Thyroid gland (tissue), 4 donors: Measurements from ENCODE around the gene POGLUT3.

ENCODE experiments used
- POLR2A ChIP-seq, 2 donors: fragments of 450-650 bp; IDR thresholded peaks; one replicate each; pipeline ENCODE4 v1.6.1; 2017; ENCODE audit warnings: antibody characterized with exemption in 2 of 2, mild to moderate bottlenecking in 2 of 2, moderate library complexity in 1 of 2
- TF ChIP-seq, protein P1 (sequence below), 6 experiments: fragments of 200-600 bp in 3 of 6; fragments of 450-650 bp in 3 of 6; sonication (generic) in 3 of 6; IDR thresholded peaks; one replicate each; pipeline ENCODE4 v1.5.1; 2016 to 2019; ENCODE audit warnings: antibody characterized with exemption in 6 of 6, mild to moderate bottlenecking in 2 of 6, inconsistent platforms in 1 of 6, moderate library complexity in 1 of 6

DNA sequence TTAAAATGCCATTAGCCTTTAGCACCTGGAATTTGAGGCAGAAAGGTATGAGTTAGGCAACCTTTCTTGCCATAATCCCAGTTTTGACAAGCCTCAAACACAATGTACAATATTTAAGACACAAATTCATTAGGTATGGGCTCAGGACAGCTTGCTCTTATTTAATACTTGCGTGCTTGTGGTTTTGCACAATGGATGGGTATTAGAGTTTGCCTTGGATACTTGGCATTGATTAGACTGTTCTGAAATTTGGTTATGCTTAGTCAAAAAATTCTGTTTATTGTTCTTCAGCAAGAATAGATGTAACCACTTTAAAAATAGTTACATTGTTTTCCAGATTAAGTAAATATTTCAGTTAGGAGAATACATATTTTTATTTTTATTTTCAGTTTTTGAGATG is 25.5 kb downstream of the POGLUT3 start:
- TF ChIP-seq, protein P1, sequence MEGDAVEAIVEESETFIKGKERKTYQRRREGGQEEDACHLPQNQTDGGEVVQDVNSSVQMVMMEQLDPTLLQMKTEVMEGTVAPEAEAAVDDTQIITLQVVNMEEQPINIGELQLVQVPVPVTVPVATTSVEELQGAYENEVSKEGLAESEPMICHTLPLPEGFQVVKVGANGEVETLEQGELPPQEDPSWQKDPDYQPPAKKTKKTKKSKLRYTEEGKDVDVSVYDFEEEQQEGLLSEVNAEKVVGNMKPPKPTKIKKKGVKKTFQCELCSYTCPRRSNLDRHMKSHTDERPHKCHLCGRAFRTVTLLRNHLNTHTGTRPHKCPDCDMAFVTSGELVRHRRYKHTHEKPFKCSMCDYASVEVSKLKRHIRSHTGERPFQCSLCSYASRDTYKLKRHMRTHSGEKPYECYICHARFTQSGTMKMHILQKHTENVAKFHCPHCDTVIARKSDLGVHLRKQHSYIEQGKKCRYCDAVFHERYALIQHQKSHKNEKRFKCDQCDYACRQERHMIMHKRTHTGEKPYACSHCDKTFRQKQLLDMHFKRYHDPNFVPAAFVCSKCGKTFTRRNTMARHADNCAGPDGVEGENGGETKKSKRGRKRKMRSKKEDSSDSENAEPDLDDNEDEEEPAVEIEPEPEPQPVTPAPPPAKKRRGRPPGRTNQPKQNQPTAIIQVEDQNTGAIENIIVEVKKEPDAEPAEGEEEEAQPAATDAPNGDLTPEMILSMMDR (IDR thresholded peaks at IDR 0.05), result no peak
- TF ChIP-seq POLR2A (IDR thresholded peaks at IDR 0.05), result no peak
